ENCODE data around the gene VWA7.

The VWA7 gene

GRCh38 chr6:31750411-31751022 is 26.6 kb downstream of the VWA7 start:
- no peak for DNase-seq

DNA sequence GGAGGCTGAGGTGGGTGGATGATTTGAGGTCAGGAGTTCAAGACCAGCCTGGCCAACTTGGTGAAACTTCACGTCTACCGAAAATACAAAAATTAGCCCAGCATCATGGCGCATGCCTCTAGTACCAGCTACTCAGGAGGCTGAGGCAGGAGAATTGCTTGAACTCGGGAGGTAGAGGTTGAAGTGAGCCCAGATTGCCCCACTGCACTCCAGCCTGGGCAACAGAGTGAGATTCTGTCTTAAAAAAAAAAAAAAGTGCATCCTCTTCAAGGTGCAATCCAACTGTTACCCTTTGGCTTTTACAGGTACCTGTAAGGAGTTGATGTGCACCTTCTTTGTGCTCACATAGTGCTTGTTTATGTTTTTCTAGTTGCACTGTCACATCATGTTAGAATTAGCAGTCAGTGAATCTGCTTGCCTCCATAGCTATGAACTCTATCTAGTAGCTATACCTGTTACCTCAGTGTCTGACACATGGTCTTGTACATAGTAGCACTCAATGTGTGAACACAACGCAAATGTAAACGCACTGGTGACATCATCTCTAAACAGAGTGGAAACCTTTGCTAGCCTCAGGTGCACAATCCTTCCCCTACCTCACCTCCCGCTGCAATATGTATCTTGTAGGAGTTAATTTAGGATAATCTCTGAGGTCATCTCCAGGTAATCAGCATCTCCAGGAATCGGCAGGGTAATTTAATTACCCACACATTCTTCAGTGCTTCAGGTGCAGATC is 27.7 kb downstream of the VWA7 start:
- DNase-seq = no peak

DNA sequence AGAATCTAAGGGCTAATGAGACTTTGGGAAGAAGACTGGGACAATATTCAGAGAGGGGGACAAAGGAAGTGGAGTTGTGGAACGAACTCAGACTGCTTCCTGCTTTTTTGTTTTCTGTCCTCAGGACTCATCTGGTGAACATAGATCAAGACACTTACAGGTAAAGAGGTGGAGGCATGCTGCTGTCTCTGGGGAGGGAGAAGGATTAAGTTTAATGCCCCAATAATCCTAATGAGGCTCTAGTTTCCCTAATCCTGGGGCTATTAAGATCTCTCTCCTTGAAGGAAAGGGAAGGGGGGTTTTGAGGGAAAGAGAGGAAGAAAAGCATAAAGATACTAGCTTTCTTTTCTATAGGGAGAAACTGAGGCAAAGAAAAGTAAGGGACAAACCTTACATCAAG is 32.7 kb downstream of the VWA7 start:
- no peak for DNase-seq

GRCh38 chr6:31742894-31743293 is 34.2 kb downstream of the VWA7 start:
- DNase-seq = no peak

- no peak for DNase-seq
These were observed 35.3 kb downstream of the VWA7 start for GRCh38 chr6:31741815-31742214.

- DNase-seq = peak; percentile 62 to 83 (median 78)
These were observed 36.5 kb downstream of the VWA7 start for GRCh38 chr6:31740397-31741223.

- peak; percentile 99 to 100 (median 99) for DNase-seq
These were observed 37.3 kb downstream of the VWA7 start, which contains the start of gene MSH5 for GRCh38 chr6:31739639-31740396. TSS of gene MSH5 (plus strand) at chr6:31740005. CDS start at chr6:31740467, 462 bp downstream.

- peak; percentile 85 to 93 (median 92) for DNase-seq
These were observed 38.8 kb downstream of the VWA7 start for GRCh38 chr6:31737991-31738979.

DNA sequence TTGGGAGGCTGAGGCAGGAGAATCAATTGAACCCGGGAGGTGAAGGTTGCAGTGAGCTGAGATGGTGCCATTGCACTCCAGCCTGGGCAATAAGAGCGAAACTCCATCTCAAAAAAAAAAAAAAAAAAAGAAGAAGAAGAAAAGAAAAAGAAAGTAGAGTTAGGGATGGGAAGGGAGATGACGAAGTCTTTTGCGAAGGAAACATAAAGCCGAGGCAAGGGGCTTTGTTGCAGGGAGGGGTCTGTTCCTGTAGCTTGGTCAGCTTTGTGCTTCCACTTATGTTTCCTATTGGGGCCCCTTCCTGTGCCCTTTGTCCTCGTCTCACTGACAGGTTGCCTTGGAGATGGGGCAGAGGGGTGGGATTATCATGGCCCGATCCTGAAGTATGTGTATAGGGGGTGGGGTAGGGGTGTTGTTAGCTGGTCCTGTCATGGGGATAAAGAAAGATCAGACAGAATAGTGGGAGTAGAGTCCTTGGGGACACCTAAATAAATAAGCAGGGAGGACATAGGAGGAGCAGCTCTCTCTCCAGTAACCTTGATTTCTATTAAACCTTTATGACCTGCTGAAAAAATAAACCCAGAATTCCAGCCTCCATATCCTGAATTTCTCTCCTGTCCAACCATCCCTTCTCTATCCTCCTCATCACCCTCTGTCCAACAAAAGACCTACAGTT is 39.7 kb downstream of the VWA7 start:
- DNase-seq = peak; percentile 43 to 55 (median 50)

GRCh38 chr6:31736768-31737314 is 40.3 kb downstream of the VWA7 start:
- peak; percentile 34 to 61 (median 46) for DNase-seq

DNA sequence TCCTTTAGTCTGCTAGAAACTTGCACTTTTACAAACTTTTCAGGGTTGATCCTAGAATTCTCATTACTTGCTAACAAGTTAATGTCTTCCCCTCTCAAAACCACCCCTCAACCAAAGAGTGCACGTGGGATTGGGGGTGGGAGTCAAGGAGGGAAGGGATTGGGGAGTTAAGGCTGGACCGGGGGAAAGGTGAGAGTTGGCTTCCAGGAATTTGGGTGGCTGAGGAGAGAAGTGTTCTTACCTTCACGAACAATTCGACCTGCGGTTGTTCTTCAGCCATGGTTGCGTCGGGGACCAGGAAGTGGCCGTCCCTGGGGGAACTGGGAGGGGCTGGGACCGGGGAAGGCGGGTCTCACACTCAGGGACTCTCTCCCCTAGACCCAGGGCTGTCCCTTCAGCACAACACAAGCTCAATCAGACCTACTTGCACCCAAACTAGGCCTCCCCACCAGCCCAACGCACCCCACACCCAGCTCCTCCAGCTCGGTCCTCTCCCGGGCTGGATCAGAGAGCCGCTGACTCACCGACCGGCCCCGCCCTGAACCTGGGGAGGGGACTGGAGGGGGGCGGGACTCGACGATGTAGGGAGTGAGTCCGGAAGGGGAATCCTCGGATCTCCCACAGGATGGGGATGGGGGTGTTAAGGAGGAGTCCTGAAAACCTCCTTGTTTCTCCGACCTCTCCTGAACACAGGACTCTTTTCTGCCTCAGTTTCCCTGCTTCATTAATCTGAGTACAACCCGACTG is 40.9 kb downstream of the VWA7 start, which contains the start of gene CLIC1:
CLIC1 (minus strand) TSS at position 510 of the 747 bp plus-strand sequence; CDS start at position 280, 230 bp downstream.
- DNase-seq = peak; percentile 83 to 90 (median 86)

GRCh38 chr6:31734821-31735406 is 42.2 kb downstream of the VWA7 start:
- DNase-seq = peak; percentile 61 to 83 (median 80)

- no peak for DNase-seq
These were observed 42.8 kb downstream of the VWA7 start for GRCh38 chr6:31734247-31734820.

GRCh38 chr6:31733734-31734133 is 43.4 kb downstream of the VWA7 start:
- no peak for DNase-seq

DNA sequence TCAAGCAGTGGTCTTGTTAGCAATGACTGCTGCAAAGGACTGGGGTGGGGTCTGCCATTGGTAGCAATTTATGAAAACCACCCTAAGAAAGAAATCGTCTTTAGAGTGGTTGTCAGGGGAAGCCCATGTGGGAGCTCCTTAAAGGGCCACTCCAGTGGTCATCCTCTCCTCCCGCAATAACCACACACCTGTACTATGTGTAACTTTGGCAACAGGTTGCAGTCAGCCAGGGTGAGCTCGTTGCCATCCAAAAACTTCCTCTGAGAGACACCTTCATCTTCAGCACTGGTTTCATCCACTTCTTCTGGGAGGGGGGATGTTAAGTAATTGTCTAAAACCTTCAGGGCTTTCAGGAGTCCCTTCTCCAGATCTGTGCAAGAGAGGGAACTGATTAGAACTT is 45.1 kb downstream of the VWA7 start:
- no peak for DNase-seq

GRCh38 chr6:31730631-31731086 is 46.5 kb downstream of the VWA7 start:
- no peak for DNase-seq

DNA sequence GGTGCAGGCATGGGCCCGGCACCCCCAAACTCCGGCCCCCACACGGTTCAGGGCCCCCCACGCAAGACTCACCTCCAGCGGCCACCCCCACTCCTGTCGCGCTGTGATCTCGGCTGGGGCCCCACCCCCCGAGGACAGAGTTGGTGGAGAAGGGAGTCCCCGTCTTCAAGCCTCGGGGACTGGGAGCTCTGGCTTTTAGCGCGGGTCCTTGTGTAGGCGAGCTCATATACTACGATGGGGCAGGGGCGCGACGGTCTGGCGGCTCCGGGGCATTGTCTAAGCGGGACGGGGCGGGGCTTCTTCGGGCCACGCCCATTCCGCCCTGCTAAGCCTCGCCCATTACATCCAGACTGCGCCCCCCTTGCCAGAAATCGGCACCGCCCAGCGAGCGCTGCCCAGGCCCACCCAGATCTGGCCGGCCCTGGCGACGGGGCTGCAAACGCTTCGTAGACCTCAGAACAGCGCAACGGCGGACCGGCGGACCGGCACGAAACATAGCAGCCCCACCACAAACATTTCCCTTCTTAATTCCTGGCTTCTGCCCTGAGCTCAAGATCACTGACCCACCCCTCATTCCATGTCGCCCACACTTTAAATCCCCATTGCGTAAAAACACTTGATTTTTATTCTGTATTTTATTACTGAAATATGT is 47.0 kb downstream of the VWA7 start:
- peak; percentile 77 to 88 (median 86) for DNase-seq

GRCh38 chr6:31729515-31729978 is 47.6 kb downstream of the VWA7 start:
- peak; percentile 88 to 95 (median 92) for DNase-seq

All from suppressor macrophage (primary cell).